A549 (cell line): ENCODE measurements around the gene RAVER1.

Experiments used
- POLR2A ChIP-seq: IDR thresholded peaks from 2 replicates; pipeline ENCODE4 v1.6.1; 2012; ENCODE audit warnings: mild to moderate bottlenecking, low read length
- RNF2 ChIP-seq: fragments of 200-600 bp; sonication (generic); IDR thresholded peaks from 2 replicates; pipeline ENCODE4 v1.6.1; 2016; ENCODE audit warnings: low read depth, mild to moderate bottlenecking, antibody characterized with exemption, moderate library complexity, borderline replicate concordance
- TF ChIP-seq, protein P1 (sequence below): fragments of 450-650 bp; IDR thresholded peaks from 2 replicates; pipeline ENCODE4 v1.6.1; 2014; ENCODE audit warnings: antibody characterized with exemption

DNA sequence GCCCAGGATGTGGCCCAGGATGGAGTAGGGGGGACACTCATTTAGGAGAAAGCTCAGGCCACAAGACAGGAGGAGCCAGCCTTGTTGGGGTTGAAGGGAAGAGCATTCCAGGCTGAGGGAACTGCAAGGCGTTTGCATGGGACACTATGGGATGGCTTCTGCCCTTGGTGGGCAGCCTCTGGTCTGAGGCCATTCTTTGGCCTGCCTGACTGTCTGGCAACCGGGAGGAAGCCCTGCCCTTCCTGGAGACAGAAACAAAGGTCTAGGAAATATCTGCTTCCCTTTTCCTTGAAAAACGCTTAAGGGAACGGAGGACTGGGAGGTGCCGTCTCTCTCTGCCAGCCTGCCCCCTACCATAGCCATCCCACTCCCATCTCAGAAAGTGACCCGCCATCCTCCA lies 65.3 kb downstream of the RAVER1 start:
- TF ChIP-seq, protein P1, sequence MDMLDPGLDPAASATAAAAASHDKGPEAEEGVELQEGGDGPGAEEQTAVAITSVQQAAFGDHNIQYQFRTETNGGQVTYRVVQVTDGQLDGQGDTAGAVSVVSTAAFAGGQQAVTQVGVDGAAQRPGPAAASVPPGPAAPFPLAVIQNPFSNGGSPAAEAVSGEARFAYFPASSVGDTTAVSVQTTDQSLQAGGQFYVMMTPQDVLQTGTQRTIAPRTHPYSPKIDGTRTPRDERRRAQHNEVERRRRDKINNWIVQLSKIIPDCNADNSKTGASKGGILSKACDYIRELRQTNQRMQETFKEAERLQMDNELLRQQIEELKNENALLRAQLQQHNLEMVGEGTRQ, result no peak
- no peak for TF ChIP-seq RNF2
- TF ChIP-seq POLR2A, result no peak
